SK-N-MC (cell line): Measurements from ENCODE around the gene PHLDB2.

Source experiments
- EZH2 ChIP-seq: fragments of 200-600 bp; sonication (generic); IDR thresholded peaks from one replicate; pipeline ENCODE4 v1.6.1; 2017; ENCODE audit warnings: antibody characterized with exemption
- POLR2AphosphoS5 ChIP-seq: IDR thresholded peaks from 2 replicates; pipeline ENCODE4 v1.6.1; 2012; ENCODE audit warnings: mild to moderate bottlenecking, low read depth, low read length, borderline replicate concordance

- TF ChIP-seq EZH2 (no peak), POLR2AphosphoS5 (no peak)
These were observed 54.2 kb downstream of the PHLDB2 start for GRCh38 chr3:111913163-111913763.
